ENCODE measurements around the gene ZC3H10. TPM values are rescaled to one million over a fixed set of nuclear protein-coding genes. Genes with fewer than 3 reads are reported as not detected.

The ZC3H10 gene
- total RNA-seq, 1 experiment from 2014 or later: 8.7 TPM

DNA sequence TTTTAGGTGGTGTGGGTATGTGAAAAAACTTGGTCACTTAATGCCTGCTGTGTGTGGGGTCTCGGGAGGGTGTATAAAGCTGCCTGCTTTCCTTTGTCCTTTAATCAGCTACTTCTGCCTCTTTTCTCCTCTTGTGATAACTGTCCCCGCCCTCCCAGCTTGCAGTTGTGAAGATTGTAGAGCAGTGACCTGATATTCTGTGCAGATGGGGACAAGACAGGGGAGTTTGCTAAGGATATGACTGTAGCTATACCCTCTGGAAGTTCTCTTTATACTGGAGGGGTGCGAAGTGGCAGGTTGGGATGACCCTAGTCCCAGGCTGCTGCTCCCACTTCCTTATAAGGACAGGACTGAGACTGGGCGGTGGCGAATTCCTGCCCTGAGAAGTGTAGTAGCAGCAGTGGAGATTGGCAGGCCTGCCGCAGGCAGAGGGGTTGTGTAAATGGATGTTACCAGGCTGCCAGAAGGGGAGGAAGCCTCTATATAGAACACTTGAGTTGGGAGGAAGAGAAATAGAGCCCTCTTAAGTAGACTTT is 40.9 kb downstream of the ZC3H10 start:
- Histone ChIP-seq H3K4me3 (replicated peaks in 1 of 2; ENCODE audit: low read depth in 1 of 2, low read length in 2 of 2) (peak overlapping the region; percentile 78 to 96), H3K9me3 (ENCODE audit: control insufficient read depth in 1 of 2, insufficient read depth in 1 of 2, low read depth in 1 of 2, low read length in 2 of 2) (no peaks in the 10 kb centered on the region), H3K4me2 (ENCODE audit: low read length) (peak overlapping the region; percentile 96), H3K9me2 (ENCODE audit: insufficient read depth) (no peaks in the 10 kb centered on the region), H3K36me3 (ENCODE audit: control insufficient read depth in 1 of 2, insufficient read depth in 2 of 2, low read length in 2 of 2) (peaks cover 35 to 48% of the 10 kb centered on the region in 2 experiments; a peak in 3 of 4 replicates), H2AFZ (ENCODE audit: low read depth, low read length, poor library complexity, severe bottlenecking) (no peak overlapping the region), H3K79me2 (ENCODE audit: insufficient read depth, low read length) (peaks cover 43% of the 10 kb centered on the region), H3K4me1 (ENCODE audit: control insufficient read depth in 1 of 2, insufficient read depth in 2 of 2, low read length in 2 of 2) (peaks cover 12 to 24% of the 10 kb centered on the region in 2 experiments), H4K20me1 (ENCODE audit: insufficient read depth) (no peaks in the 10 kb centered on the region), H3K27me3 (ENCODE audit: insufficient read depth, low read length) (no peaks in the 10 kb centered on the region), H3K9ac (ENCODE audit: low read length) (peak overlapping the region; percentile 99), H3K27ac (ENCODE audit: low read depth, low read length) (peak overlapping the region; percentile 85)
- TSS peak; percentile 67 for BruUV-seq (replicated peaks)
- TF ChIP-seq EZH2phosphoT487 (IDR thresholded peaks at IDR 0.05; ENCODE audit: borderline replicate concordance) (no peak), YY1 (IDR thresholded peaks at IDR 0.05; ENCODE audit: extremely low read depth, insufficient replicate concordance, low read depth, low read length) (no peak), TCF7L2 (IDR thresholded peaks at IDR 0.05; ENCODE audit: borderline replicate concordance, extremely low read depth, insufficient read depth, insufficient read length) (no peak)
- TF ChIP-seq, protein P1, sequence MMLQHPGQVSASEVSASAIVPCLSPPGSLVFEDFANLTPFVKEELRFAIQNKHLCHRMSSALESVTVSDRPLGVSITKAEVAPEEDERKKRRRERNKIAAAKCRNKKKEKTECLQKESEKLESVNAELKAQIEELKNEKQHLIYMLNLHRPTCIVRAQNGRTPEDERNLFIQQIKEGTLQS (IDR thresholded peaks at IDR 0.05): no peak
- TF ChIP-seq, protein P2, sequence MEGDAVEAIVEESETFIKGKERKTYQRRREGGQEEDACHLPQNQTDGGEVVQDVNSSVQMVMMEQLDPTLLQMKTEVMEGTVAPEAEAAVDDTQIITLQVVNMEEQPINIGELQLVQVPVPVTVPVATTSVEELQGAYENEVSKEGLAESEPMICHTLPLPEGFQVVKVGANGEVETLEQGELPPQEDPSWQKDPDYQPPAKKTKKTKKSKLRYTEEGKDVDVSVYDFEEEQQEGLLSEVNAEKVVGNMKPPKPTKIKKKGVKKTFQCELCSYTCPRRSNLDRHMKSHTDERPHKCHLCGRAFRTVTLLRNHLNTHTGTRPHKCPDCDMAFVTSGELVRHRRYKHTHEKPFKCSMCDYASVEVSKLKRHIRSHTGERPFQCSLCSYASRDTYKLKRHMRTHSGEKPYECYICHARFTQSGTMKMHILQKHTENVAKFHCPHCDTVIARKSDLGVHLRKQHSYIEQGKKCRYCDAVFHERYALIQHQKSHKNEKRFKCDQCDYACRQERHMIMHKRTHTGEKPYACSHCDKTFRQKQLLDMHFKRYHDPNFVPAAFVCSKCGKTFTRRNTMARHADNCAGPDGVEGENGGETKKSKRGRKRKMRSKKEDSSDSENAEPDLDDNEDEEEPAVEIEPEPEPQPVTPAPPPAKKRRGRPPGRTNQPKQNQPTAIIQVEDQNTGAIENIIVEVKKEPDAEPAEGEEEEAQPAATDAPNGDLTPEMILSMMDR (IDR thresholded peaks at IDR 0.05 in 2 of 3, conservative IDR thresholded peaks at IDR 0.05 in 1 of 3; ENCODE audit: borderline replicate concordance in 1 of 3, insufficient read depth in 1 of 3, low read depth in 2 of 3, low read length in 2 of 3): no peak
- DNase-seq (ENCODE audit: low read depth, low spot score): no peak
- ChIA-PET CTCF (interaction anchor here (1.1 to 1.4 kb wide), 2 partner anchors 31 to 41 kb away, joined by 4 to 5 read pairs; partner anchors contain the start of genes SMARCC2 and ZC3H10), POLR2A (interaction anchor here (1.3 to 1.8 kb wide), 2 partner anchors 31 to 41 kb away, joined by 5 to 7 read pairs; partner anchors contain the start of genes ESYT1 and ZC3H10), RAD21 (ENCODE audit: low non-redundant PET in 1 of 2, low total read pairs in 2 of 2, uncharacterized antibody in 2 of 2, unreplicated experiment in 2 of 2) (no interaction called here)
- intact Hi-C loops (cut with micrococcal nuclease): loop anchor here (2.0 kb wide), 1 partner anchor 40 kb away; the partner anchor contains the start of gene ZC3H10
- ATAC-seq: peak; percentile 55
